ENCODE data around the gene RSAD1.
"Not testable (repeated sequence)": the region's sequence is repeated elsewhere in the genome, so short reads cannot be mapped to it uniquely, and the experiment has no call there.

Gene RSAD1

DNA sequence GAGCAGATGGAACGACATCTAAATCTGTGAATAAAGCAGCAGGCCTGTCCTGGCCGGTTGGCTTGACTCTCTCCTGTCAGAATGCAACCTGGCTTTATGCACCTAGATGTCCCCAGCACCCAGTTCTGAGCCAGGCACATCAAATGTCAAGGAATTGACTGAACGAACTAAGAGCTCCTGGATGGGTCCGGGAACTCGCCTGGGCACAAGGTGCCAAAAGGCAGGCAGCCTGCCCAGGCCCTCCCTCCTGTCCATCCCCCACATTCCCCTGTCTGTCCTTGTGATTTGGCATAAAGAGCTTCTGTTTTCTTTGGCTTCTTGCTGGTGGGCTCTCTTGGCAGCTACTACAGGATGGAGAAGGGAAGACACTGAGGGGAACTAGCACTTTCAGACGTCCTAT is 4.1 kb upstream of the RSAD1 start:
- no peak for DNase-seq

DNA sequence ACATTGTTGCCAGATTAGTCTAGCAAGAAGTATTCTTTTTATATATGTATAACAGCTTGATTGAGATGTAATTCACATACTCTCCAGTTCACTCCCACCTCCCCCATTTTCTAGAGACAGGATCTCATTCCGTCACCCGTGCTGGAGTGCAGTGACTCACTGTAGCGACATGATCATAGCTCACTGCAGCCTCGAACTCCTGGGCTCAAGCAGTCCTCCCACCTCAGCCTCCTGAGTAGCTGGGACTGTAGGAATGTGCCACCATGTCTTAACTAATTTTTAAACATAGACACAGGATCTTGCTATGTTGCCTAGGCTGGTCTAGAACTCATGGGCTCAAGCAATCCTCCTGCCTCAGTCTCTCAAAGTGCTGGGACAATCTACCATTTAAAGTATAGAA is 3.3 kb upstream of the RSAD1 start:
- no peak for DNase-seq

DNA sequence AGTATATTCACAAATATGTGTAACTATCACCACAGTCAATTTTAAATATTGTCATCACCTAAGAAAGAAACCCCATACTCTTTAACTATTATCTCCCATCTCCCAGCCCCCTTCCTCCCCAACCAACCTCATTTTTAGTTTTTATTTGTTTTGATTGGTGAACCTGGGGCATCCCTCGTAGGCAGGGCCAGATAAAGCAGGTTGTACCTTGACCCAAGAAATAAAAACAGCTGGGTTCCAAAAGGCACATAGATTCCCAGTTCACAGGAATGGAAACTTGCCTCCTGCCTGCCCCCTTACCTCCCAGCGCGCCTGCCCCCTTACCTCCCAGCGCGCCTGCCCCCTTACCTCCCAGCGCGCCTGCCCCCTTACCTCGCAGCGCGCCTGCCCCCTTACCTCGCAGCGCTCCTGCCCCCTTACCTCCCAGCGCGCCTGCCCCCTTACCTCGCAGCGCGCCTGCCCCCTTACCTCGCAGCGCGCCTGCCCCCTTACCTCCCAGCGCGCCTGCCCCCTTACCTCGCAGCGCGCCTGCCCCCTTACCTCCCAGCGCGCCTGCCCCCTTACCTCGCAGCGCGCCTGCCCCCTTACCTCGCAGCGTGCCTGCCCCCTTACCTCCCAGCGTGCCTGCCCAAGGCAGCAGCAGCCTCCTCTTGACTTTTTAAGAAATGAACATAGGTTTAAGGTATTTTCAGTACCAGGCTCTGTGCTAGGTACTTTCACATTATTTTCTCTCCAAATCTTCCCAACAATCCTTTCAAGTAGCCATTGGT is 2.7 kb upstream of the RSAD1 start:
- DNase-seq = not testable (repeated sequence)

- DNase-seq = no peak
These were observed 1.9 kb upstream of the RSAD1 start for GRCh38 chr17:50476545-50477315.

GRCh38 chr17:50477976-50478375 is 684 bp upstream of the RSAD1 start:
- DNase-seq = no peak

- DNase-seq = peak; percentile 46
These were observed 972 bp downstream of the RSAD1 start for GRCh38 chr17:50479522-50480141.

- DNase-seq = no peak
These were observed 1.6 kb downstream of the RSAD1 start for GRCh38 chr17:50480142-50480764.

- DNase-seq = no peak
These were observed 2.3 kb downstream of the RSAD1 start for GRCh38 chr17:50480854-50481490.

DNA sequence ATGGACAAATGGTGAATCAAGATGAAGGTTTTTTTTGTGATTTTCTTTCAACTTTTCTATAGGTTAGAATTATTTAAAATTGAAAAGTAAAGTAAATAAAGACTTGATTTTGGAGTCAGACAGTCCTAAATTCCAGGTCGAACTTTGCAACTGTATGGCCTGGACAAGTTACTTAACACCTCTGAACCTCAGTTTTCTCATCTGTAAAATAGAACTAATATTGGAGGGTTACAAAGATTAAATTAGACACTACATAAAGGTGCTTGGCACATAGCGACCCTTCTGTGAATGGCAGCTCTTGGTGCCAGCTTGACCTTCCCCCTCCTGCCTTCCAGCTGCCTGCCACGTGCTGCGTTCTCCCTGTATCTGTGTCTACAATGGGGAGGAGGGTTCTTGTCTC is 3.0 kb downstream of the RSAD1 start:
- no peak for DNase-seq

GRCh38 chr17:50482110-50482509 is 3.5 kb downstream of the RSAD1 start:
- DNase-seq = no peak

- peak; percentile 53 for DNase-seq
These were observed 3.9 kb downstream of the RSAD1 start for GRCh38 chr17:50482516-50482915.

DNA sequence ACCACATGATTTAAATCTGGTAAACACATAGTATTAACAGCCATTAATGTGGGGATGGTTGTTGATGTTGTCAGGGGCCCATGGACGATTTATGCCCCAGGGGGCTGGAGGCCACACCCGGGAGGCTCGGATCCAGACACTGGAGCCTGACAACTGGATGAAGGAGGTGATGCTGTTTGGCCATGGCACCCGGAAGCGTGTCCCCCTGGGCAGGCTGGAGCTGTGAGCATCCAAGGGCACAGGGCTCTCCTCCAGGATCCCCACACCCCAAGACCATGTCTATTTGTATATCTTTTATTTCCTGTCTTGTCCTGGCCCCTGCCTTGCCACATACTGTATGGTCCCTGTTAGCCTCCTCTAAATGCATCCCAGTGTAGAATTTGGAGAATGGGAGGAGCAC is 4.6 kb downstream of the RSAD1 start:
- no peak for DNase-seq

DNA sequence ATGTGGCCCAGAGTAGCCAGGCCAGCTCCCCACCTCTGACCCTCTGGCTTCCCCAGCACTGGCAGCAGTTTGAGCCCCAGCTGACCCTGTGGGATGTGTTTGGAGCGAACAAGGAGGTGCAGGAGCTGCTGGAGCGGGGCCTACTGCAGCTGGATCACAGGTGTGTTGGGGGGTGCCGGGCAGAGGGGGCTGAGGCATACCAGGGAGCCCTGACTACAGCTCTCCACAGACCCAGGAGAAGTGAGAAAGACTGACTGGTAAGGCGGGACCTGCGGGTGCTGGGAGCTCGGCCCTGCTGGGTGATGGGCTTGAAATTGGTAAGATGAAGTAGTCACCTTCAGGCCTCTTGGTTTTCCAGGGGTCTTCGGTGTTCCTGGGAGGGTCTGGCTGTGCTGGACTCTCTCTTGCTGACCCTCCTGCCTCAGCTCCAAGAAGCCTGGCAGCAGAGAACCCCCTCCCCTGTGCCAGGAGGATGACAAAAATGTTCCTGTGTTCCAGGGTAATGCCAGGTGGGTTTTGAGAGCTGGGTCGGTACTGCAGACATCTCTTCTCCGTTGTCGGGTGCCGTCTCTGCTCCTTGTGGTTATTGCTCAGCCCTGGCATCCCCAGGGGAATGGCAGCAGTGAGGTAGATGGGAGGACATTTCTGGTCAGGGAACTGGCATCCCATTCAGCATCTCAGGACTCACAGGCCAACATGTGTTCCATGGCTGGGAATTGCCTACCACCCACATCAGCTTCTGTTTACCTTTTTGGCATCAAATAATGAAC is 5.9 kb downstream of the RSAD1 start:
- no peak for DNase-seq

DNA sequence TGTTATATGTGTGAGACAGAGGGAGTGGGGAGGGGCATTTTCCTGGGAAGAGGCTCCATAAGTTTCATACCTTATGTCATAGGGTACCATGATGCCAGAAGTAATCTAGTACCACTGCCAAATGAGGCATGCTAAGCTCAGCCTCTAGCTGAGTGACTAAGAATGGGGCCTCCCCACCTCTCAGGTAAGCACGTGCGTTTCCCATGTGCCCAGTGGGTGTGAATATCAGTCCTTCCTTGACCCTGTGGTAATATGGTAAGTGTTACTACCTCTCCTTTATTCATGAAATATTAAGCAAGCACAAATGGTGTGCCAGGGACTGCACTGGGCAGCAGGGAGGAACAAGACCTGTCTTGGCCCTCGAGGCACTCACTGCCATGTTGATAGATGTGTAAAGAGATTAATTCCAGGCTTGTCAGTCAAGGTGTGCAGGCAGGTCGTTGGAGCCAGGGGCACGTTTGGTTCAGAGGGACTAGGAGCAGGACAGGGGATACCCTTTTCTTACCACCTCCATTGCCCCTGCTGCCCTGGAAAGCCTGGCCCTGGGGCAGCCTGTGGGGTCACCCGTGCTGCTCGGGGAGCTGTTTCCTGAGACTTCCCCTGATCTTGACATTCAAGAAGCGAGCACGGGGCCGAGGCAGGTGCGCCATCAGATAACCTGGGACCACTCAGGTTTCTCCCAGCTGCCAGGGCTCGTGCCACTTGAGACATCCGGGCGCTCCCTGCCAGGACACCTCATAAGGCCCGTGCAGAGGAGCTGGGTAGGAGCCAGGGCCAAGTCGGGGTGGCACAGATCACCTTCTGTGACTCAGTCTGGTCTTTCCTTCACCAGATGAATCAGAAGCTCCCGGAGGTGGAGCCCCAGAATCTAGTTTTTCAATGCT is 8.8 kb downstream of the RSAD1 start:
- no peak for DNase-seq

DNA sequence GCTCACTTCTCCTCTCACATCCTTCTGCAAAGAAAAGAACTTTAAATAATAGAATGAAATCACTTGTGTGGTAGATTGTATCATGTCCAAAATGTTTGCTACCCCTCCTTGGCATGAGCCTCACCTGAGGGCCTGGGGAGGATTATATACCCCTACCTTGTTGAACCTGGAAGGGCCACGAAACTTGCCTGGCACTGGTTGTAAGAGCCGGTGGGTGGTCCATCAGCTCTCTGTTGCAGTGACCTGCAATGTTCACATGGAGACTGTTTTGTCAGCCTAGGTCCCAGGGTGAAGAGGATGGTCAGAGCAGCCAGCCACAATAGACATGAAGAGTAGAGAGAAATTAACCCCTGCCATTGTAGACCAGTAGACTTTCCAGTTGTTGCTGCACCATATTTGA is 10.2 kb downstream of the RSAD1 start:
- no peak for DNase-seq

- DNase-seq = no peak
These were observed 12.8 kb downstream of the RSAD1 start for GRCh38 chr17:50491505-50491904.

GRCh38 chr17:50492214-50492613 is 13.6 kb downstream of the RSAD1 start:
- DNase-seq = no peak

GRCh38 chr17:50493744-50494143 is 15.1 kb downstream of the RSAD1 start:
- DNase-seq = no peak

GRCh38 chr17:50495217-50495823 is 16.7 kb downstream of the RSAD1 start:
- DNase-seq = no peak

DNA sequence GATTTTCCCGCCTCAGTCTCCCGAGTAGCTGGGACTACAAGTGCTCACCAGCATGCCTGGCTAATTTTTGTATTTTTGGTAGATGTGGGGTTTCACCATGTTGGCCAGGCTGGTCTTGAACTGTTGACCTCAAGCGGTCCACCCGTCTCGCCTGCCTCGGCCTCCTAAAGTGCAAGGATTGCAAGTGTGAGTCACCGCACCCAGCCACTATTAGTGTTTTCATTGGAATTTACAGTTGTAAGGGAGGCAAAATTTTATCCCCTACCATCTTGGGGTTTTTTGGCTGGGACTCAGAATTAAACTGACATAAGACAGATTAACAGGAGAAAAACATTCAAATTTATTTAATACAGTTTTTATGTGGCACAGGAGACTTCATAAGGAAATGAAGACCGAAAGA is 17.3 kb downstream of the RSAD1 start:
- DNase-seq = no peak
